PC-3 (cell line): ENCODE measurements around the gene IGLON5. TPM values are rescaled to one million over a fixed set of nuclear protein-coding genes. Genes with fewer than 3 reads are reported as not detected.

Experiments used
- ATAC-seq: fragments of 200-7000 bp; cut with Tn5 transposase; 2 replicates; pipeline ENCODE4 v1.9.1; 2020; ENCODE audit warnings: mild to moderate bottlenecking, moderate library complexity
- BruUV-seq: library from RNA; stranded (reverse); fragments of 400-500 nt; replicated peaks from 2 replicates; lab custom pipeline; 2021; lab: Mats Ljungman, UMichigan
- CTCF ChIA-PET: fragments of 300-600 bp; sonication (Branson Sonifier 250); formaldehyde crosslinking; loops from one replicate; lab custom pipeline; 2022; ENCODE audit warnings: antibody characterized with exemption; lab: Charles Lee
- POLR2A ChIA-PET: fragments of 300-600 bp; sonication (Branson Sonifier 250); formaldehyde crosslinking; loops from one replicate; lab custom pipeline; 2022; ENCODE audit warnings: antibody characterized with exemption; ENCODE audit not compliant: unreplicated experiment; lab: Charles Lee
- DNase-seq: peaks from one replicate; pipeline ENCODE4 v3.0.0-alpha.2; 2015
- H2AFZ ChIP-seq: fragments of 300-600 bp; sonication (generic); 2 replicates; pipeline ENCODE4 v1.6.0; 2016; ENCODE audit warnings: antibody characterized with exemption, low read length
- H3F3A ChIP-seq: fragments of 300-600 bp; sonication (generic); one replicate; pipeline ENCODE4 v1.6.0; 2017; ENCODE audit warnings: antibody characterized with exemption, low read length, control low read depth, mild to moderate bottlenecking; ENCODE audit not compliant: unreplicated experiment
- H3K27ac ChIP-seq: fragments of 300-600 bp; sonication (generic); 2 replicates; pipeline ENCODE4 v1.5.1; 2016; ENCODE audit warnings: mild to moderate bottlenecking, low read length
- H3K27me3 ChIP-seq: fragments of 300-600 bp; sonication (generic); 2 replicates; pipeline ENCODE4 v1.6.1; 2016; ENCODE audit warnings: low read length, mixed read lengths
- H3K36me3 ChIP-seq: fragments of 300-600 bp; sonication (generic); 2 replicates; pipeline ENCODE4 v1.6.1; 2016; ENCODE audit warnings: low read depth, mixed run types, low read length, mixed read lengths
- H3K4me1 ChIP-seq: fragments of 300-600 bp; sonication (generic); 2 replicates; pipeline ENCODE4 v1.5.1; 2016; ENCODE audit warnings: low read length; ENCODE audit not compliant: insufficient read depth
- H3K4me2 ChIP-seq: fragments of 300-600 bp; sonication (generic); 2 replicates; pipeline ENCODE4 v1.6.0; 2016; ENCODE audit warnings: low read length
- H3K4me3 ChIP-seq: fragments of 300-600 bp; sonication (generic); 2 replicates; pipeline ENCODE4 v1.5.1; 2016; ENCODE audit warnings: mild to moderate bottlenecking, low read length, mixed read lengths
- H3K79me2 ChIP-seq: fragments of 300-600 bp; sonication (generic); 2 replicates; pipeline ENCODE4 v1.6.1; 2017; ENCODE audit warnings: low read length, mixed read lengths
- H3K9ac ChIP-seq: fragments of 300-600 bp; sonication (generic); 2 replicates; pipeline ENCODE4 v1.6.0; 2016; ENCODE audit warnings: mild to moderate bottlenecking, low read length
- H3K9me2 ChIP-seq: fragments of 300-600 bp; sonication (generic); replicated peaks from 2 replicates; pipeline ENCODE4 v1.6.1; 2016; ENCODE audit warnings: mixed run types, low read length, mixed read lengths
- H3K9me3 ChIP-seq: fragments of 300-600 bp; sonication (generic); 2 replicates; pipeline ENCODE4 v1.6.1; 2016; ENCODE audit warnings: low read length, mixed read lengths
- H4K20me1 ChIP-seq: fragments of 300-600 bp; sonication (generic); 2 replicates; pipeline ENCODE4 v1.6.1; 2016; ENCODE audit warnings: low read length, mixed read lengths
- CTCF ChIP-seq: fragments of 300-600 bp; sonication (generic); conservative IDR thresholded peaks from 2 replicates; pipeline ENCODE4 v1.5.1; 2017; ENCODE audit warnings: antibody characterized with exemption, low read depth, mild to moderate bottlenecking, low read length
- EZH2 ChIP-seq: fragments of 300-600 bp; sonication (generic); IDR thresholded peaks from one replicate; pipeline ENCODE4 v1.6.1; 2017; ENCODE audit warnings: antibody characterized with exemption, mild to moderate bottlenecking, low read length; ENCODE audit not compliant: unreplicated experiment
- EZH2phosphoT487 ChIP-seq: fragments of 300-600 bp; sonication (generic); IDR thresholded peaks from 2 replicates; pipeline ENCODE4 v1.6.1; 2018; ENCODE audit warnings: mild to moderate bottlenecking, antibody characterized with exemption, low read length, borderline replicate concordance
- intact Hi-C: fragments of 100-400 bp; cut with micrococcal nuclease; formaldehyde crosslinking; loops from 2 replicates; pipeline ENCODE4 v1.9.0; 2023
- total RNA-seq: library from RNA; depleted of rRNA; stranded (reverse); fragments of >200 nt; gene quantifications from 2 replicates; pipeline ENCODE4 v1.2.3, GENCODE V29; 2014

The IGLON5 gene
- total RNA-seq, 1 experiment from 2014 or later, result not detected

- no peak overlapping the region for H3K27ac ChIP-seq
- H3K79me2 ChIP-seq, result no peaks in the 10 kb centered on the region
- H3K9me2 ChIP-seq, result no peaks in the 10 kb centered on the region
- ChIA-PET POLR2A (interaction anchor here (0.6 kb wide), 2 partner anchors 10 to 25 kb away, joined by 3 to 13 read pairs; no protein-coding TSS in a partner anchor), CTCF (no interaction called here)
- H3K9ac ChIP-seq, result no peak overlapping the region
- H3K27me3 ChIP-seq, result no peaks in the 10 kb centered on the region
- H3K4me3 ChIP-seq, result no peak overlapping the region
- H2AFZ ChIP-seq, result no peak overlapping the region
- peaks cover 14% of the 10 kb centered on the region; the same call in 1 of the 2 replicates for H3K36me3 ChIP-seq
- H3K9me3 ChIP-seq, result no peaks in the 10 kb centered on the region
- no peak overlapping the region for H3K4me2 ChIP-seq
- no peak for ATAC-seq
- H3K4me1 ChIP-seq, result peaks cover 16% of the 10 kb centered on the region; the same call in 1 of the 2 replicates
- BruUV-seq, result no TSS peak
- H4K20me1 ChIP-seq, result no peaks in the 10 kb centered on the region
- intact Hi-C loops, result no loop called here
- no peak for DNase-seq
- no peaks in the 10 kb centered on the region for H3F3A ChIP-seq
- TF ChIP-seq EZH2phosphoT487, result no peak
- TF ChIP-seq CTCF, result no peak
- no peak for TF ChIP-seq EZH2
Measured at GRCh38 chr19:51342631-51343569, 31.5 kb downstream of the IGLON5 start.

- ChIA-PET CTCF (no interaction called here), POLR2A (no interaction called here)
- H3F3A ChIP-seq, result no peaks in the 10 kb centered on the region
- peaks cover 18% of the 10 kb centered on the region; the same call in 1 of the 2 replicates for H3K36me3 ChIP-seq
- no peak overlapping the region for H3K9ac ChIP-seq
- no peak for DNase-seq
- H3K4me1 ChIP-seq, result peaks cover 7% of the 10 kb centered on the region; the same call in 1 of the 2 replicates
- no peak overlapping the region for H3K27ac ChIP-seq
- no peak overlapping the region for H3K4me3 ChIP-seq
- no peak for TF ChIP-seq CTCF
- no peak for TF ChIP-seq EZH2
- TF ChIP-seq EZH2phosphoT487, result no peak
- no peaks in the 10 kb centered on the region for H3K9me3 ChIP-seq
- ATAC-seq, result no peak
- H3K4me2 ChIP-seq, result no peak overlapping the region
- H3K27me3 ChIP-seq, result no peaks in the 10 kb centered on the region
- H4K20me1 ChIP-seq, result no peaks in the 10 kb centered on the region
- intact Hi-C loops, result no loop called here
- H3K79me2 ChIP-seq, result no peaks in the 10 kb centered on the region
- no TSS peak for BruUV-seq
- no peaks in the 10 kb centered on the region for H3K9me2 ChIP-seq
- H2AFZ ChIP-seq, result no peak overlapping the region
Measured at GRCh38 chr19:51345076-51345620, 33.7 kb downstream of the IGLON5 start.
